ENCODE measurements around the gene FOCAD. TPM values are rescaled to one million over a fixed set of nuclear protein-coding genes. Genes with fewer than 3 reads are reported as not detected.
A peak's percentile ranks its signal among the peaks of the same experiment; 100 is the strongest.
"Not testable (repeated sequence)": the region's sequence is repeated elsewhere in the genome, so short reads cannot be mapped to it uniquely, and the experiment has no call there.

The FOCAD gene
- total and polyA plus RNA-seq, 7 donors, result 7.4 to 51.5 (median 25.5) TPM

- H3K27me3 ChIP-seq, result no peaks in the 10 kb centered on the region
- H3K4me3 ChIP-seq, result no peak overlapping the region
- 32 to 77% methylated on average over 4 of the region's 4 CpGs for WGBS, 2 donors
- H3K36me3 ChIP-seq, result no peaks in the 10 kb centered on the region
- TF ChIP-seq, protein P1, sequence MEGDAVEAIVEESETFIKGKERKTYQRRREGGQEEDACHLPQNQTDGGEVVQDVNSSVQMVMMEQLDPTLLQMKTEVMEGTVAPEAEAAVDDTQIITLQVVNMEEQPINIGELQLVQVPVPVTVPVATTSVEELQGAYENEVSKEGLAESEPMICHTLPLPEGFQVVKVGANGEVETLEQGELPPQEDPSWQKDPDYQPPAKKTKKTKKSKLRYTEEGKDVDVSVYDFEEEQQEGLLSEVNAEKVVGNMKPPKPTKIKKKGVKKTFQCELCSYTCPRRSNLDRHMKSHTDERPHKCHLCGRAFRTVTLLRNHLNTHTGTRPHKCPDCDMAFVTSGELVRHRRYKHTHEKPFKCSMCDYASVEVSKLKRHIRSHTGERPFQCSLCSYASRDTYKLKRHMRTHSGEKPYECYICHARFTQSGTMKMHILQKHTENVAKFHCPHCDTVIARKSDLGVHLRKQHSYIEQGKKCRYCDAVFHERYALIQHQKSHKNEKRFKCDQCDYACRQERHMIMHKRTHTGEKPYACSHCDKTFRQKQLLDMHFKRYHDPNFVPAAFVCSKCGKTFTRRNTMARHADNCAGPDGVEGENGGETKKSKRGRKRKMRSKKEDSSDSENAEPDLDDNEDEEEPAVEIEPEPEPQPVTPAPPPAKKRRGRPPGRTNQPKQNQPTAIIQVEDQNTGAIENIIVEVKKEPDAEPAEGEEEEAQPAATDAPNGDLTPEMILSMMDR (IDR thresholded peaks at IDR 0.05), result no peak
- TF ChIP-seq EP300 (IDR thresholded peaks at IDR 0.05) (no peak), POLR2AphosphoS5 (IDR thresholded peaks at IDR 0.05) (no peak), POLR2A (IDR thresholded peaks at IDR 0.05) (no peak)
- H3K9me3 ChIP-seq, result no peaks in the 10 kb centered on the region
- DNase-seq, result no peak
- no peaks in the 10 kb centered on the region for H3K4me1 ChIP-seq
- intact Hi-C loops (cut with DNase I), result no loop called here
- H3K27ac ChIP-seq, result no peak overlapping the region
Measured at GRCh38 chr9:20650750-20651299, 33.2 kb upstream of the FOCAD start.

DNA sequence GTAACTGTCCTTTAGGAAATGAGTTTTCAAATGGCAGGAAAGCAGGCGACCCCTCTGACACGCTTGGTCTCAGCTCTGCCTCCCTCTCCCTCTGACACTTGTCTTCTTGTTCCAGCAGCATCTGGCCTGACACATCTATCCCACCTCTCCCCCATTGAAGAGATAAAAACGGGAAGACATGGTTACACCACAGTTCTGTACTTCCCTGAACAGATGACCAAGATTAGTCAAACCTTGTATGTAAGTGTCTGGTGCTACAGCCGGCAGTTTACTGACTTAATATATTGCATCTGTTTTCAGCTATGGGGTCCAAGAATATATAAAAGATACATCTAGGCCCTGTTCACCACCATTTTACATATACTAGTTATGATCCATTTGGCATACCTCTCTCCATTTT, 32.1 kb upstream of the FOCAD start:
- Histone ChIP-seq H3K4me1 (no peaks in the 10 kb centered on the region), H3K9me3 (no peaks in the 10 kb centered on the region), H3K27ac (no peak overlapping the region), H3K36me3 (no peaks in the 10 kb centered on the region), H3K27me3 (no peaks in the 10 kb centered on the region), H3K4me3 (no peak overlapping the region)
- TF ChIP-seq, protein P1 (IDR thresholded peaks at IDR 0.05), result no peak
- TF ChIP-seq EP300 (IDR thresholded peaks at IDR 0.05) (no peak), POLR2A (IDR thresholded peaks at IDR 0.05) (no peak), POLR2AphosphoS5 (IDR thresholded peaks at IDR 0.05) (no peak)
- intact Hi-C loops (cut with DNase I), result no loop called here
- no peak for DNase-seq
- 82 to 89% methylated on average over 4 of the region's 4 CpGs for WGBS, 2 donors

DNA sequence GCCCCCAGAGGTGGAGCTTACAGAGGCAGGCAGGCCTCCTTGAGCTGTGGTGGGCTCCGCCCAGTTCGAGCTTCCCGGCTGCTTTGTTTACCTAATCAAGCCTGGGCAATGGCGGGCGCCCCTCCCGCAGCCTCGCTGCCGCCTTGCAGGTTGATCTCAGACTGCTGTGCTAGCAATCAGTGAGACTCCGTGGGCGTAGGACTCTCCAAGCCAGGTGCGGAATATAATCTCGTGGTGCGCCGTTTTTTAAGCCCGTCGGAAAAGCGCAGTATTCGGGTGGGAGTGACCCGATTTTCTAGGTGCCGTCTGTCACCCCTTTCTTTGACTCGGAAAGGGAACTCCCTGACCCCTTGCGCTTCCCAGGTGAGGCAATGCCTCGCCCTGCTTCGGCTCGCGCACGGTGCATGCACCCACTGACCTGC, 25.8 kb upstream of the FOCAD start:
- peaks cover 0 to 11% (median 5%) of the 10 kb centered on the region in 4 donors for H3K4me1 ChIP-seq
- H3K36me3 ChIP-seq; H3K27me3 ChIP-seq; DNase-seq; intact Hi-C loops (cut with DNase I); H3K9me3 ChIP-seq: not testable (repeated sequence)
- 23 to 43% methylated on average over 24 to 25 of the region's 27 CpGs for WGBS, 2 donors
- H3K4me3 ChIP-seq, result peak overlapping the region; percentile 33 to 50 (median 46)
- peak overlapping the region in 2 of 4 donors; percentile 3 to 42 for H3K27ac ChIP-seq

DNA sequence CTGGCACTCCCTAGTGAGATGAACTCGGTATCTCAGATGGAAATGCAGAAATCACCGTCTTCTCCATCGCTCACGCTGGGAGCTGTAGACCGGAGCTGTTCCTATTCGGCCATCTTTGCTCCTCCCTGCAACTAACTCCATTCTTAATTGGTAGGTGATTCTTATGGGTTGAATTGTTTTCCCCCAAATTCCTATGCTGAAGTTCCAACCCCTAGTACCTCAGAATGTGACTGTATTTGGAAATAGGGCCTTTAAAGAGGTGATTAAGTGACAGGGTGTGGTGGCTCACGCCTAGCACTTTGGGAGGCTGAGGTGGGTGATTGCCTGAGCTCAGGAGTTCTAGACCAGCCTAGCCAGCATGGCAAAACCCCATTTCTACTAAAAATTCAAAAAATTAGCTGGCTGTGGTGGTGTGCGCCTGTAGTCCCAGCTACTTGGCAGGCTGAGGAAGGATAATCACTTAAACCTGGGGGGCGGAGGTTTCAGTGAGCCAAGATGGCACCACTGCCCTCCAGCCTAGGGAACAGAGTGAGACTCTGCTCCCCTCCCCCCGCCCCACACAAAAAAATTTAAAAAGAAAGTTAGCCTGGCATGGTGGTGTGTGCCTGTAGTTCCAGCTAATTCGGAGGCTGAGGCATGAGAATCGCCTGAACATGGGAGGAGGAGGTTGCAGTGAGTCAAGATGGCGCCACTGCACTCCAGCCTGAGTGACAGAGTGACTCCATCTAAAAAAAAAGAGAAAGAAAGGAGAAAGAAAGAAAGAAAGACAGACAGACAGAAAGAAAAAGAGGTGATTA, 25.2 kb upstream of the FOCAD start:
- Histone ChIP-seq H3K27me3 (no peaks in the 10 kb centered on the region), H3K9me3 (no peaks in the 10 kb centered on the region), H3K4me3 (peak overlapping the region; percentile 33 to 50 (median 46)), H3K27ac (peak overlapping the region in 2 of 4 donors; percentile 3 to 42), H3K4me1 (peaks cover 0 to 11% (median 5%) of the 10 kb centered on the region in 4 donors), H3K36me3 (no peaks in the 10 kb centered on the region)
- no peak for DNase-seq
- TF ChIP-seq EP300 (IDR thresholded peaks at IDR 0.05) (no peak), POLR2AphosphoS5 (IDR thresholded peaks at IDR 0.05) (no peak), POLR2A (IDR thresholded peaks at IDR 0.05) (no peak)
- TF ChIP-seq, protein P1 (IDR thresholded peaks at IDR 0.05), result no peak
- 43 to 76% methylated on average over 13 of the region's 13 CpGs for WGBS, 2 donors
- intact Hi-C loops (cut with DNase I), result no loop called here

- intact Hi-C loops (cut with DNase I), result no loop called here
- peaks cover 0 to 11% (median 5%) of the 10 kb centered on the region in 4 donors for H3K4me1 ChIP-seq
- no peaks in the 10 kb centered on the region for H3K27me3 ChIP-seq
- WGBS, 2 donors, result 87 to 93% methylated on average over 2 of the region's 2 CpGs
- DNase-seq, result no peak
- no peak overlapping the region for H3K27ac ChIP-seq
- no peak for TF ChIP-seq POLR2A (IDR thresholded peaks at IDR 0.05)
- TF ChIP-seq EP300 (IDR thresholded peaks at IDR 0.05), result no peak
- TF ChIP-seq POLR2AphosphoS5 (IDR thresholded peaks at IDR 0.05), result no peak
- TF ChIP-seq, protein P1 (IDR thresholded peaks at IDR 0.05), result no peak
- no peak overlapping the region for H3K4me3 ChIP-seq
- no peaks in the 10 kb centered on the region for H3K36me3 ChIP-seq
- no peaks in the 10 kb centered on the region for H3K9me3 ChIP-seq
Measured at GRCh38 chr9:20659474-20659967, 24.5 kb upstream of the FOCAD start.
